Raji (cell line): ENCODE data around the gene CHIC2.

Experiments used
- POLR2A ChIP-seq: IDR thresholded peaks from 2 replicates; pipeline ENCODE4 v1.6.1; 2011; ENCODE audit warnings: low read depth, low read length, control low read depth; ENCODE audit not compliant: insufficient read depth

Gene CHIC2

GRCh38 chr4:54064317-54065111 is at the start of gene CHIC2:
Gene CHIC2 (minus strand): TSS chr4:54064605. CDS start chr4:54064300, 305 bp downstream.
- peak; percentile 85 for TF ChIP-seq POLR2A

DNA sequence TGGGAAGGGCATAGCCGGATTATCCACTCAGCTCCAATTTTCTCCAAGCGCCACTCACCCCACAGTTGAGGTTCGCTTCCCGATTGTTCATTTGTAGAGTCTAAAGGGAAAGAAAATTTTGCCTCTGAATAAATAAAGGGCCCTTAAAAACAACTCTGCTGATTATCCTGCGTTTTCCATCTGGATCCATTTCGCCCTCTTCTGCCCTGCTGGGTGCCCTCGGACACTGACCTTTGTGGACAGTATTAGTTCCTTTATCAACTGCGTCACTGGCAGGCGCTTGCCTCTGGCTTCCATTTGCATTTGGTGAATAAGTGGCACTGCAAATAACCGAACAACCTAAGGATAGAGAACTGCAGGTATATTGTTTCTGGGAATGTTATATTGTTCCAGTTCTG is 45.6 kb upstream of the CHIC2 start:
- TF ChIP-seq POLR2A = no peak

DNA sequence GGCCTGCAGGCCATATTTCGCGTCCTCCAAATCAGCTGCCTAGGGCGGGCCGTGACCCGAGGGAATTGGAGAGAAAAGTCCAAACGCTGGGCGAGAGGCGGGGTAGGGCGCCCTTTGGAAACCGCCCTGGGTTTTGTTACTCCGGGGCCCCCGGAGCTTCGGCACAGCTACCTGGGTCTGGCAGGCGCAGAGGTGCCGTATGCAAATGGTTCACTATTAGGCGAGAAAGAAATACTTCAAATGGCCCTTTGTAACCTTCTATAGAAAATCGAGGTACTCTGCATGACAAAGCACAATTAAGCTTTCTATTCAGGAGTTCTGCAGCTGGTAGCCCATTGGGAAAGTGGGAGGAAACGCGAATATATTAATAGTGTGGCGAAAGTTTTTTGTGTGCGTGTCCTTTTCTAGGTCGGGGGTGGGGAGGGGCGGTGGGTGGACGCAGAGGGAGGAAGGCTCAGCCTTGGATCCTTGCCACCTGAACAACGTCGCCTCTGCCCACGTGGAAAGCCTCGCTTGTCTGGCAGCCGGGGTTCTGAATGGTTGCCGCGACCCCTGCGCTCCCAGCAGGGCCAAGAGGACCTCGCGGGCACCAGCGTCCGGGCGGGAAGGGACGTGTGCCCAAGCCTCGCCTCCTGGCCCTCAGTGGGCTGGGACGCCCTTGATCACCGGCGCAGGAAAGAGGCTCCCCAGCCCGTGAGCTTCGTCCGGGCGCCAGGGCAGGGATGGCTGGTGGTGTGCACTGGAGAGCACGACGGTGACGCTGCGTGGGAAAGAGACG is 45.0 kb upstream of the CHIC2 start:
- TF ChIP-seq POLR2A = no peak

GRCh38 chr4:54107951-54108748 is 43.7 kb upstream of the CHIC2 start:
- TF ChIP-seq POLR2A = no peak

GRCh38 chr4:54104907-54105306 is 40.5 kb upstream of the CHIC2 start:
- no peak for TF ChIP-seq POLR2A

DNA sequence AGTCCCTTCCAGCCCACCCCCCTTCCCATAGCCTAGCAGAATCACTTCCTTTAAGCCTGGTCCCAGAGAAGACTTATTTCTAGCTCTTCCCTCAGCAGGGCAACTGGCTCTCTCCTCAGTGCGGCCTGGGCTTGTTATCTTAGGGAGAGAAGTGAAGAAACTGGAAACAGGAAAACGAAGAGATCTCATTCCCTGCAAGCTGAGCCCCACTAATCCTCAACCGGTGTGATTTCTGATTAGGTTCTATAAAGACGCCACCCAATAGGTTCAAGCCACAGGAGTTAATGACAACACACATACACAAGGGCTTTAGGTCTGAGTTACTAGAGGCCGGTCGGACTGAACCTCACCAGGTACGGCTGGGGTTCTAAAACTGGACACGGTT is 38.8 kb upstream of the CHIC2 start:
- TF ChIP-seq POLR2A = no peak

GRCh38 chr4:54102531-54103106 is 38.2 kb upstream of the CHIC2 start:
- no peak for TF ChIP-seq POLR2A

DNA sequence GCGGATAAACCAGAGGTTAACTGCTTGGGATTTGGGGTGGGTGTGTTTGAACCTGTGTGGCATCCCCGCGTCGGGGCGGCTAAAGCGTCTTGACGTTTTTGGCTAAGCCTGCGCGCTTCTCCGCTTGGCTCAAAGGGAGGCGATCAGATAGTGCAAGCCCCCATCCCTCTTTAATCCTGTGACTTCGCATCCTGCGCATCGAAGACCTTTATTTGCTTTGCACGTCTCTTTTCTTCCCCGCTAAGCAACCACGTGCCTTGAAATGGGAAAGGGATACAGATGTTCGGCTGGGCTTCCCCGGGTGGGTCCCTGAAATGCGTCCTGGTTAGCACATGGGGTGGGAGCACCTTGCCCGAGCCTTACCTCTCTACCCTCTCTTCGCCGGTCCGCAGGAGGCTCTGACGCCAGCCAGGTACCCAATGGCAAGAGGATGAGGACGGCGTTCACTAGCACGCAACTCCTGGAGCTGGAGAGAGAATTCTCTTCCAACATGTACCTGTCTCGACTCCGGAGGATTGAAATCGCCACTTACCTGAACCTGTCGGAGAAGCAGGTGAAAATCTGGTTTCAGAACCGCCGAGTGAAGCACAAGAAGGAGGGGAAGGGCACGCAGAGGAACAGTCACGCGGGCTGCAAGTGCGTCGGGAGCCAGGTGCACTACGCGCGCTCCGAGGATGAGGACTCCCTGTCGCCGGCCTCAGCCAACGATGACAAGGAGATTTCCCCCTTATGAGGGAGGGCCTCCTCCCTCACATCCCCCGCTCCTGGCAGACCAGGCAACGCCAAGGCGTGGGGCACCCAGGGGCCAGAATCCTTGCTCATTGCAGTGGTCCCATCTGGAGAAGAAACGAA is 37.0 kb upstream of the CHIC2 start:
- TF ChIP-seq POLR2A = no peak

DNA sequence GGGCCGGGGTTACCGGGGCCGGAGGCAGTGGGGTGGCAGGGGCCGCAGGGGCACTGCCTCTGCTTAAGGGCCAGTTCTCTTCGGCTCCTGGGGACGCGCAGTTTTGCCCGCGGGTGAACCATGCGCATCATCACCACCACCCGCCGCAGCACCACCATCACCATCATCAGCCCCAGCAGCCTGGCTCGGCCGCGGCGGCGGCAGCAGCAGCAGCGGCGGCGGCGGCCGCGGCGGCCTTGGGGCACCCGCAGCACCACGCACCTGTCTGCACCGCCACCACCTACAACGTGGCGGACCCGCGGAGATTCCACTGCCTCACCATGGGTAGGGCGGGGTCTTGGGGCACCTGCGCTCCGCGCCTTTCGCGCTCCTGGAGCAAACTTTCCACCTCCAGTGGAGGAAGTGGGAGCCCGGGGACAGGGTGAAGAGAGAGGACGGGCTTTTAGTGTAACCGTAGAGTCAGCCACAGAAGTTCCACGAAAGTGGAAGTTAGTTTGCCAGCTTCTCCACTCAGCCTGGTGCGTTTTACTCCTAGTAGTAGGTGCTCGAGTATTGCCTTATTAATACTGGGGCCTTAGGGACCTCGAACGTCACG is 36.3 kb upstream of the CHIC2 start:
- TF ChIP-seq POLR2A = no peak

- no peak for TF ChIP-seq POLR2A
Observed at GRCh38 chr4:54099748-54100574, 35.6 kb upstream of the CHIC2 start, which contains the start of gene GSX2. Gene GSX2 (plus strand): TSS chr4:54100163. CDS start chr4:54100345, 182 bp downstream.

- TF ChIP-seq POLR2A = no peak
Observed at GRCh38 chr4:54099287-54099747, 34.9 kb upstream of the CHIC2 start.

- TF ChIP-seq POLR2A = no peak
Observed at GRCh38 chr4:54098375-54098774, 34.0 kb upstream of the CHIC2 start.

DNA sequence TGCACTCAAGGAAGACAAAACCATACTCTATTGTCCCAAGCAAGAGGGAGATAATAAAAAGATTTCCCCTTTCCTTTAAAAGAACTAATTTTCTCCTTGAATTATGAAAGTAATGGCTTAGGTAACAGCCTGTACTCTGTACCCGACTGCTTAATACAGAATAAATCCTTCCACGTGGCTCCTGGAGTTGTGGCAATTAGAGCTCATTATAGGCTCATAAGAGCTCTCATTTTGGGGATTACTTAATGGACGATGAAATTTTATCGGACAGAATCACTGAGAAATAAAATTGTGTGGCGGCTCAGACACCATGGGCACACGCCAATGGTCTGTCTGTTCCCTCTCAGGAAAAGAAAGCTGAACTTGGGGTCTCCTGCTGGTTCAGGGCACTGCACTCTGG is 32.7 kb upstream of the CHIC2 start:
- no peak for TF ChIP-seq POLR2A

DNA sequence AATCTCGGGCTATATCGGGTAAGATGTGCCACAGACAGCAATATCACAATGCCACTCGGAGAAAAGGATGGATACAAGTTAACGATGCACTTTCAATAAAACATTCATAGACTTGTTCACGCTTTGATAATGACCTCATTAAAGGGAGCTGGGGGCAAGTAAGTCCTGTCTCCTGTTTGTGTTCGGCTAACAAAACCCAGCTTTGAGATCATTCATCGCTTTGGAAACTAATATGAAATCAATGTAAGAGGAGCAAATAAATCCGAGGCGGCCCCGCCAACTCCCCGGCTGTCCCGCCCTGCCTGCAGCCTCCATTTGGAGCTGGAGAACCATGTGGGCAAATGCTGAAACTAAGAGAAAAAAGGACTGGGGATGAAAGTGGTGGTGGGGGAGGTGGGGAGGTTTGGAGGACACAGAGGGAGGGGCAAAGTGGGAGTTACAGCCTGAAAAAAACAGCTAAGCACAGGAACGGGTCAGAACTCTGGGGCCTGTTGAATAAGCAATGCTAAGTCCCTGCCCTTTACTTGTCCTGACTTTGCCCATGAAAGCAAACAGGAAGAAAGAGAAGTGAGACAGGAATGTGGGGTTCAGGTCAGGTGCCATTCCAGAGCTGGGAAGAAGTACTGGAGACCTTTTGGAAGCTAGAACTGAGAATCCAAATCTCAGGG is 32.0 kb upstream of the CHIC2 start:
- TF ChIP-seq POLR2A = no peak
